Epithelial cell of proximal tubule (primary cell): ENCODE data around the gene DNAH1. TPM values are rescaled to one million over a fixed set of nuclear protein-coding genes. Genes with fewer than 3 reads are reported as not detected.

ENCODE experiments used
- DNase-seq: peaks from one replicate; pipeline ENCODE4 v3.0.0-alpha.2; 2011; ENCODE audit warnings: low read depth
- H3K4me3 ChIP-seq: 2 replicates; pipeline ENCODE4 v1.5.1; 2011; ENCODE audit warnings: low read depth, mild to moderate bottlenecking, low read length
- total RNA-seq: library from RNA; depleted of rRNA; stranded (reverse); fragments of >200 nt; gene quantifications from 2 replicates; pipeline ENCODE4 v1.2.3, GENCODE V29; 2015
- TF ChIP-seq, protein P1 (sequence below): conservative IDR thresholded peaks from 2 replicates; pipeline ENCODE4 v1.5.1; 2012; ENCODE audit warnings: low read depth, mild to moderate bottlenecking, low read length

The DNAH1 gene
- total RNA-seq, 1 donor from 2014 or later: 0.29 TPM

DNA sequence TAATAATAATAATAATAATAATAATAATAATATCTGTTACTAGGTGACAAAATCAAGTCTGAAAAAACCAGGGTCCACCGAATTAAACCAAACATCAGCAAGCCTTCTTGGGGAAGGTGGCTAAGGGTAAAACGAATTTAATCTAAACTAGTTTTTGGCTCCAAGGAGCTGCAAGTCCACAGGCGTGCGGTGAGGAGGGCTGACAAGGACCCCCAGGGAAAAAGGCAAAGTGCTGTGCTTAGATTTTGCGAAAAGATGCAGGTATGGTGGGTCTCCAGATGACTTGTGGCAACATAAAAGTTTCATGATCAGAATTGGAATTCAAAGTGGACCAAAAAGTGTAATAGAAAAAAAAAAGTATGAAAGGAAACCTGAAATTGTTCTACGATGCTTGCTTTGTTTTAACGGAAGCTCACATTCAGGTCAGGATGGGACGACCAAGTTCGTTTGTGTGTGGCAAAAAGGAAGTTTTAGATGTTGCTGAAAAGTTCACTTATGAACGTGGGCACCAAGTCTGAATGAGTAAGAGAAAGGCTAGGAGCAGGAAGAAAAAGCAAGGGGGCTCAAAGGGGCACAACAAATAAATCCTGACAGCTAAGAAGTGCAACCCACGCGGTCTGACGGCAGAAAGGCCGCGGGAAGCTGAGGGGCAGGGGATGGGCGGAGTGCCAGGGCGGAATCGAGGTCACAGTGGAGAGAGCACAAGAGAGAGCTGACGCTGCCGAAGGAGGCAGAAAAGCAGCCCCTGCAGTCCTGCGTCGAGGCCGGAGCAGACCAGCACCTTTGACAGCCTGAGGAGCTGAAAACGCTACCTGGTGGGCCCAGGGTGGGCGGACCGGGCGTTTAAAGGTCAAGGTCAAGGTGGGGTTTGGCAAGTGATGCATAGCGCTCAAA lies 38.8 kb upstream of the DNAH1 start:
- H3K4me3 ChIP-seq: peak overlapping the region; percentile 93
- TF ChIP-seq, protein P1, sequence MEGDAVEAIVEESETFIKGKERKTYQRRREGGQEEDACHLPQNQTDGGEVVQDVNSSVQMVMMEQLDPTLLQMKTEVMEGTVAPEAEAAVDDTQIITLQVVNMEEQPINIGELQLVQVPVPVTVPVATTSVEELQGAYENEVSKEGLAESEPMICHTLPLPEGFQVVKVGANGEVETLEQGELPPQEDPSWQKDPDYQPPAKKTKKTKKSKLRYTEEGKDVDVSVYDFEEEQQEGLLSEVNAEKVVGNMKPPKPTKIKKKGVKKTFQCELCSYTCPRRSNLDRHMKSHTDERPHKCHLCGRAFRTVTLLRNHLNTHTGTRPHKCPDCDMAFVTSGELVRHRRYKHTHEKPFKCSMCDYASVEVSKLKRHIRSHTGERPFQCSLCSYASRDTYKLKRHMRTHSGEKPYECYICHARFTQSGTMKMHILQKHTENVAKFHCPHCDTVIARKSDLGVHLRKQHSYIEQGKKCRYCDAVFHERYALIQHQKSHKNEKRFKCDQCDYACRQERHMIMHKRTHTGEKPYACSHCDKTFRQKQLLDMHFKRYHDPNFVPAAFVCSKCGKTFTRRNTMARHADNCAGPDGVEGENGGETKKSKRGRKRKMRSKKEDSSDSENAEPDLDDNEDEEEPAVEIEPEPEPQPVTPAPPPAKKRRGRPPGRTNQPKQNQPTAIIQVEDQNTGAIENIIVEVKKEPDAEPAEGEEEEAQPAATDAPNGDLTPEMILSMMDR: no peak
- DNase-seq: no peak

- TF ChIP-seq, protein P1: peak; percentile 25
- peak overlapping the region; percentile 93 for H3K4me3 ChIP-seq
- DNase-seq: no peak
Measured at GRCh38 chr3:52277972-52278509, 38.1 kb upstream of the DNAH1 start.

DNA sequence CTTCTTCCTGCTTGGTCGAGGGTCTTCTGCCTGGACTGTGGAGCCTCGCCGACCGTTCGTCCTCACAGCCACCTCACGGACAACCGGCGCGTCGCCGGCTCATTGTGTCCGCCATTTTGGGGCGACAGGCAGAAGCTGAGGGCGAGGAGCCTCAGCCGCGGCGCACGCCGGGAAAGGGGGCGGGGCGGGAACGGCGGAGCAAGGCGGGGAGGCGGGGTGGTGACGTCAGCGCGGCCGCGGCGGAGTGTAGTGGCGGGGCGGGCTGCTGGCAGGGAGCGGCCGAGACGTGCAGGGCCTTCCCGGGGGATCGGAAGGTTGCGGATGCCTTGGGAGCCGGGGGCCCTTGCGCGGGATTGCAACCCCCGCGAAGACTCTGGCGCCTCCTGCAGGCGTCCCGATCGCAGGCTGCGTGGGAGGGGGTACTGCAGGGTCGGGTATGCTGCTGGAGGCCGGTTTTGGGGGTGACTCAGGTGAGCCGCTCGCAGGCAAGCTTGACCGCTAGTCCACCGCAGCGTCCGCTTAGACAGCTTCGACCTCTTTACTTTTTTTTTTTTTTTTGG lies 37.5 kb upstream of the DNAH1 start, which contains the start of gene WDR82:
WDR82 (minus strand) TSS at position 140 of the 560 bp plus-strand sequence. CDS start 288 bp downstream, outside the sequence.
- H3K4me3 ChIP-seq: peak within 1 kb of the TSS; percentile 93
- TF ChIP-seq, protein P1: peak; percentile 51
- DNase-seq: no peak

DNA sequence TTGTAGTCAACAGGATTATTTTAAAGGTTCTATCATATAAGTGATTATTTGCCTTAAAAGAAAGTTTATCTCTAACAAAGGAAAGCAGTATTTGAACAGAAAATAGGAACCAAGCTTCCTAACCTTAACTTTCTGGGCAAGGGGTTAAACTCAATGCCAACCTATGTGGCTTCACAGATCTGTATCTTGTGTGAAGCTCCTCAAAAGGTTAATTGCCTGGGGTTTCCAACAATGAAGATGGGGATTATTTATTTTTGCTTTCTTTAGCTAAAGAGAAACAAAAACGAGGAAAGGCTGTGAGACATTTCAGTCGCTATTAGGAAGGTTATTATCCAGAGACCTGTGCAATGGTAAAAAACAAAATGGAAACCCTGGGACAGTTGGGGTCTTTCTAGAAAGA lies 36.5 kb upstream of the DNAH1 start:
- H3K4me3 ChIP-seq: peak overlapping the region; percentile 93
- DNase-seq: no peak
- TF ChIP-seq, protein P1: no peak

GRCh38 chr3:52280050-52280461 lies 36.1 kb upstream of the DNAH1 start:
- DNase-seq: no peak
- TF ChIP-seq, protein P1: no peak
- no peak overlapping the region for H3K4me3 ChIP-seq

- DNase-seq: no peak
- TF ChIP-seq, protein P1: no peak
- H3K4me3 ChIP-seq: no peak overlapping the region
Measured at GRCh38 chr3:52281981-52282801, 33.9 kb upstream of the DNAH1 start.
